Heart right ventricle (tissue), 16 donors: ENCODE results near the gene RASL10A. TPM values are rescaled to one million over a fixed set of nuclear protein-coding genes. Genes with fewer than 3 reads are reported as not detected.

ENCODE experiments used
- ATAC-seq, 8 donors: fragments of 200-7000 bp; cut with Tn5 transposase; one replicate each; pipeline ENCODE4 v1.9.1; 2020; ENCODE audit warnings: mild to moderate bottlenecking in 8 of 8, moderate library complexity in 8 of 8, moderate number of reproducible peaks in 1 of 8
- DNase-seq, 2 donors: peaks; one replicate each; pipeline ENCODE4 v3.0.0-alpha.2; 2020
- H3K27ac ChIP-seq, 10 donors: fragments of 200-600 bp; sonication (generic) in 2 of 10; one replicate each; pipeline versions ENCODE4 v1.5.0 to v1.8.0; 2020 to 2022; ENCODE audit warnings: mild to moderate bottlenecking in 3 of 10
- H3K27me3 ChIP-seq, 7 donors: fragments of 200-600 bp; one replicate each; pipeline ENCODE4 v1.8.0; 2021 to 2022; ENCODE audit warnings: mild to moderate bottlenecking in 2 of 7
- H3K36me3 ChIP-seq, 9 donors: fragments of 200-600 bp; sonication (generic) in 1 of 9; one replicate each; pipeline versions ENCODE4 v1.5.0 to v1.8.0; 2020 to 2022; ENCODE audit warnings: mild to moderate bottlenecking in 2 of 9
- H3K4me1 ChIP-seq, 9 donors: fragments of 200-600 bp; sonication (generic) in 1 of 9; one replicate each; pipeline versions ENCODE4 v1.5.0 to v1.8.0; 2020 to 2022; ENCODE audit warnings: mild to moderate bottlenecking in 4 of 9
- H3K4me3 ChIP-seq, 10 donors: fragments of 200-600 bp; sonication (generic) in 2 of 10; one replicate each; pipeline versions ENCODE4 v1.5.0 to v1.8.0; 2020 to 2022; ENCODE audit warnings: mild to moderate bottlenecking in 7 of 10, moderate library complexity in 2 of 10
- H3K9me3 ChIP-seq, 11 donors: fragments of 200-600 bp in 10 of 11; sonication (generic) in 2 of 11; one replicate each; pipeline versions ENCODE4 v1.5.0 to v1.8.0; 2013 to 2022; ENCODE audit warnings: mild to moderate bottlenecking in 2 of 11, control low read depth in 1 of 11, moderate library complexity in 1 of 11
- CTCF ChIP-seq, 9 donors: fragments of 200-600 bp; sonication (generic) in 2 of 9; IDR thresholded peaks; one replicate each; pipeline versions ENCODE4 v1.5.0 to v1.8.0; 2021 to 2022; ENCODE audit warnings: antibody characterized with exemption in 9 of 9, mild to moderate bottlenecking in 5 of 9, moderate library complexity in 1 of 9
- WGBS, 2 donors: extraction: QIAGEN DNeasy Blood & Tissue Kit; methylation state at CpG; one replicate each; pipeline ENCODE4 v1.1.7; 2013; ENCODE audit warnings: inconsistent platforms in 1 of 2; 5-methylcytosine and 5-hydroxymethylcytosine counted together
- intact Hi-C, 10 donors: fragments of 100-400 bp; cut with DNase I; formaldehyde crosslinking; loops; one replicate each; pipeline versions ENCODE4 v1.11.1 to v1.14.2; 2022
- polyA plus RNA-seq, 2 donors: library from polyadenylated mRNA; stranded (reverse); fragments of 200-250 nt; gene quantifications; one replicate each; pipeline ENCODE4 v1.2.3, GENCODE V29; 2013
- total RNA-seq, 10 donors: library from RNA; stranded (reverse); fragmentation: NEBNext Ultra II Directional in 3 of 10; extraction: Animal tissue kit (Norgen Biotek cat#: 25700) in 3 of 10; gene quantifications; one replicate each; pipeline versions ENCODE4 v1.2.1 to v1.2.4, GENCODE V29; 2021 to 2023
- donor health status: Arrhythmogenic right ventricular cardiomyopathy.
- donor health status: ischemic (EF 13 %, LVEDD 7.1; RV severe dilation, severe dysfunction).
- donor health status: healthy with polysubstance abuse.
- donor health status: DM: no; HTN: yes; CAD: no.
- donor health status: DM: no; HTN: no; CAD: no.
- donor health status: ischemic (EF 25% LVEDD 6.9; RV normal size, moderate dysfunction).
- donor health status: ischemic (EF 25% LVEDD 5.7; RV mildly dilated, moderate dysfunction).
- donor health status: healthy.
- donor health status: DM: yes; HTN: yes; CAD: no.
- donor health status: Ischemic cardiomyopathy.
- donor health status: ischemic (EF 35%, LVEDD 5.7; RV mildly dilated, moderate dysfunction).
- donor health status: nonischemic (EF 11% LVEDD 7.7; RV severe dilation, severe dysfunction).
- donor health status: DM: yes; HTN: yes; CAD: no.
- donor health status: PGD.
- donor health status: ischemic (EF 29% LVEDD 5.4; RV normal size, mild dysfunction).
- donor health status: nonischemic (EF 23%, LVEDD 6.1; RV moderate dilation, normal function).

The RASL10A gene
- total and polyA plus RNA-seq, 12 donors = 0.87 to 4.3 (median 1.7) TPM

DNA sequence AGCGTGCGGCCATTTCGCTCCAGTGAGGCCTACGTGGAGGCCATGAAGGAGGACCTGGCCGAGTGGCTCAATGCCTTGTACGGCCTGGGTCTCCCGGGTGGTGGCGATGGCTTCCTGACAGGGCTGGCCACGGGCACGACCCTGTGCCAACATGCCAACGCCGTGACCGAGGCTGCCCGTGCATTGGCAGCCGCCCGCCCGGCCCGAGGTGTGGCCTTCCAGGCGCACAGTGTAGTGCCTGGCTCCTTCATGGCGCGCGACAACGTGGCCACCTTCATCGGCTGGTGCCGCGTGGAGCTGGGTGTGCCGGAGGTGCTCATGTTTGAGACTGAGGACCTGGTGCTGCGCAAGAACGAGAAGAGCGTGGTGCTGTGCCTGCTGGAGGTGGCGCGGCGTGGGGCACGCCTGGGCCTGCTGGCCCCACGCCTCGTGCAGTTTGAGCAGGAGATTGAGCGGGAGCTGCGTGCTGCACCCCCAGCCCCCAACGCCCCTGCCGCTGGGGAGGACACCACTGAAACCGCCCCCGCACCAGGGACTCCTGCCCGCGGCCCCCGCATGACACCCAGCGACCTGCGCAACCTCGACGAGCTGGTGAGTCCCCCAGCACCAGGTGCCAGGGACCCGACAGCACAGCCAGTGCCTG is 7.2 kb downstream of the RASL10A start:
- DNase-seq (peak in 1 of 2 donors; percentile 50), ATAC-seq (no peak)
- Histone ChIP-seq H3K4me3 (peak overlapping the region; percentile 70 to 98 (median 94)), H3K27me3 (peaks cover 0 to 9% (median under 1%) of the 10 kb centered on the region in 7 donors), H3K4me1 (peaks cover 40 to 70% (median 63%) of the 10 kb centered on the region in 9 donors), H3K36me3 (peaks cover 0 to 12% (median 0%) of the 10 kb centered on the region in 9 donors), H3K27ac (peak overlapping the region; percentile 37 to 98 (median 94)), H3K9me3 (no peaks in the 10 kb centered on the region)
- TF ChIP-seq CTCF (IDR thresholded peaks at IDR 0.05) = no peak
- intact Hi-C loops = loop anchor here in 4 of 10 donors (5.0 kb wide), 3 partner anchors 34 to 49 kb away; partner anchors contain the start of genes EWSR1 (in 2 of the 4) and RHBDD3 (in 2 of the 4)
- 58 to 69% methylated on average over 50 of the region's 50 CpGs for WGBS, 2 donors

- Histone ChIP-seq H3K27me3 (peaks cover 0 to 3% (median 0%) of the 10 kb centered on the region in 7 donors), H3K9me3 (no peaks in the 10 kb centered on the region), H3K4me3 (peak overlapping the region; percentile 70 to 98 (median 94)), H3K36me3 (peaks cover 0 to 12% (median 0%) of the 10 kb centered on the region in 9 donors), H3K27ac (peak overlapping the region; percentile 90 to 98 (median 94)), H3K4me1 (peaks cover 42 to 70% (median 63%) of the 10 kb centered on the region in 9 donors)
- intact Hi-C loops = loop anchor here in 6 of 10 donors (2.0 to 5.0 kb wide), 5 partner anchors 35 to 51 kb away; partner anchors contain the start of genes EWSR1 (in 3 of the 6) and RHBDD3 (in 2 of the 6)
- DNase-seq (no peak), ATAC-seq (no peak)
- WGBS, 2 donors = 58 to 62% methylated on average over 20 of the region's 20 CpGs
- TF ChIP-seq CTCF (IDR thresholded peaks at IDR 0.05) = no peak
These were observed 7.8 kb downstream of the RASL10A start for GRCh38 chr22:29307596-29308147.

DNA sequence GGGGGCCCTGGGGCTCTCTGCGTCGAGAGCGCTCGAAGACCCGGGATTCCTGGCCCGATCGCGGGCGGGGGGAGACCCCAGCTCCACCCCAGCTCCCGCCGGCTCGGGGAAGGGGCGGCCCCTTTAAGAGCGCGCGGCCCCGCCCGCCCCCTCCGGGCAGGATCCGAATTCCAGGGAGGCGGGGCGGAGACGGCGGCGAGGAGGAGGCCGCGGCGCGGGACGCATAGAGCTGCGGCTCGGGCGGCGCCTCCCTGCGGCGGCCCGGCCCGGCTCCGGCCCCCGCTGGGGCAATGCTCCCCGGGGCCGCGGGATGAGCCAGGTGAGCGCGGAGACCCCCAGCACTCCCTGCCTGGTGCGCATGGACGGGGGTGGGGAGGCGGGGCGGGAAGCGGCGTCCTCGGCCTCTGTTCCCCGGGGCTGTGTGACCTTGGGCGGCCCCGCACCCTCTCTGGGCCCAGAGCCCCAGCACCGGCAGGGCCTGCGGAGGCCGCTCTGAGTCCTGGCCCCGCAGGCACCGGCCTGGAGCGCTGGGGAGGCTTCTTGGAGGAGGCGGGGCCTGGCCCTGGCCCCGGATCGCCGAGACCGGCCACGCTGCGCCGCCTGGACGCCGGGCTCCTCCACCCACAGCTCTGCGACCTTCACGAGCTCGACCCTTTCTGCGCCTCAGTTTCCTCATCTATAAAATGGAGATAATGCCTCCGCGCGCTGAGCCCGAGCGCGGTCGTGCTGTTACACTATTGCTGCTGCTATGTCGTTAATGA is 8.5 kb downstream of the RASL10A start:
- Histone ChIP-seq H3K27ac (peak overlapping the region; percentile 90 to 98 (median 94)), H3K4me3 (peak overlapping the region; percentile 70 to 98 (median 94)), H3K4me1 (peaks cover 43 to 71% (median 59%) of the 10 kb centered on the region in 9 donors), H3K9me3 (no peaks in the 10 kb centered on the region), H3K27me3 (no peaks in the 10 kb centered on the region), H3K36me3 (peaks cover 0 to 8% (median 0%) of the 10 kb centered on the region in 9 donors)
- peak; percentile 87 to 89 for DNase-seq
- 2 to 3% methylated on average over 76 to 82 of the region's 83 CpGs for WGBS, 2 donors
- ATAC-seq = peak; percentile 66 to 79 (median 70)
- intact Hi-C loops = loop anchor here in 6 of 10 donors (1.0 to 5.0 kb wide), 6 partner anchors 35 to 52 kb away; partner anchors contain the start of genes EWSR1 (in 3 of the 6) and RHBDD3 (in 2 of the 6)
- TF ChIP-seq CTCF (IDR thresholded peaks at IDR 0.05) = peak in 3 of 9 donors; percentile 21 to 44 (median 42)
